MM.1S (cell line): ENCODE results near the gene SHISA9.

Source experiments
- CTCF ChIP-seq: fragments of 300-600 bp; sonication (generic); IDR thresholded peaks from 2 replicates; pipeline ENCODE4 v1.5.1; 2016; ENCODE audit warnings: antibody characterized with exemption, low read length, mixed read lengths
- EZH2 ChIP-seq: fragments of 300-600 bp; sonication (generic); optimal IDR thresholded peaks from 2 replicates; pipeline ENCODE3; 2017; ENCODE audit warnings: low read depth, mild to moderate bottlenecking, antibody characterized with exemption, low read length, mixed read lengths

- TF ChIP-seq CTCF = no peak
- no peak for TF ChIP-seq EZH2
These were observed 340.8 kb downstream of the SHISA9 start for GRCh38 chr16:13242201-13242600.
